Transverse colon (tissue), 4 donors: Measurements from ENCODE around the gene MBD3L3. TPM values are rescaled to one million over a fixed set of nuclear protein-coding genes. Genes with fewer than 3 reads are reported as not detected.
"Not testable (repeated sequence)": the region's sequence is repeated elsewhere in the genome, so short reads cannot be mapped to it uniquely, and the experiment has no call there.

Experiments used
- DNase-seq: peaks from one replicate; pipeline ENCODE4 v3.0.0-alpha.2; 2019
- H3K27ac ChIP-seq, 4 donors: fragments of 200-600 bp; sonication (generic); 2 replicates each; pipeline ENCODE4 v1.5.1; 2016 to 2018; ENCODE audit warnings: inconsistent platforms in 4 of 4
- H3K27me3 ChIP-seq: fragments of 200-600 bp; sonication (generic); 2 replicates; pipeline ENCODE4 v1.5.1; 2017; ENCODE audit warnings: inconsistent platforms
- H3K36me3 ChIP-seq, 4 donors: fragments of 200-600 bp; sonication (generic); 2 replicates each; pipeline ENCODE4 v1.5.1; 2017 to 2019; ENCODE audit warnings: inconsistent platforms in 4 of 4
- H3K4me1 ChIP-seq, 4 donors: fragments of 200-600 bp; sonication (generic); 2 replicates each; pipeline ENCODE4 v1.5.1; 2017 to 2020; ENCODE audit warnings: inconsistent platforms in 4 of 4
- H3K4me3 ChIP-seq, 4 donors: fragments of 200-600 bp; sonication (generic); 1 replicate in 1 of 4; 2 replicates in 3 of 4; pipeline versions ENCODE4 v1.5.1 to v1.6.1; 2017 to 2019; ENCODE audit warnings: inconsistent platforms in 4 of 4
- H3K9me3 ChIP-seq, 2 donors: fragments of 200-600 bp; sonication (generic); 2 replicates each; pipeline ENCODE4 v1.5.1; 2017 to 2019; ENCODE audit warnings: inconsistent platforms in 2 of 2
- EP300 ChIP-seq: sonication (generic); formaldehyde crosslinking; IDR thresholded peaks from one replicate; pipeline ENCODE4 v1.6.1; 2017; ENCODE audit warnings: antibody characterized with exemption, low read depth
- POLR2A ChIP-seq: fragments of 450-650 bp; IDR thresholded peaks from one replicate; pipeline ENCODE4 v1.6.1; 2016; ENCODE audit warnings: antibody characterized with exemption, mild to moderate bottlenecking, moderate library complexity
- POLR2AphosphoS5 ChIP-seq, 3 donors: sonication (generic); formaldehyde crosslinking; IDR thresholded peaks; one replicate each; pipeline ENCODE4 v1.6.1; 2016; ENCODE audit warnings: antibody characterized with exemption in 3 of 3
- whole genome bisulfite sequencing, 2 donors: methylation state at CpG; one replicate each; pipeline ENCODE4 v1.1.5; 2018; ENCODE audit warnings: low coverage in 1 of 2; 5-methylcytosine and 5-hydroxymethylcytosine counted together
- in situ Hi-C, 4 donors: fragments of 200-750 bp; cut with MboI; loops; one replicate each; pipeline versions ENCODE4 v1.15.0 to v1.15.1; 2017; ENCODE audit warnings: low sequenced_read_pairs in 3 of 4, low pct_ligation_motif_present in 1 of 4, low pct_unique_long_range_greater_than_20kb in 1 of 4
- intact Hi-C: fragments of 100-400 bp; cut with DNase I; formaldehyde crosslinking; loops from one replicate; pipeline ENCODE4 v1.15.1; 2023; ENCODE audit warnings: low total_unique reads
- total RNA-seq, 4 donors: library from RNA; depleted of rRNA; stranded (reverse); fragments of >200 nt; gene quantifications; one replicate each; pipeline ENCODE4 v1.1.0, GENCODE V29; 2016
- TF ChIP-seq, protein P1 (sequence below), 5 experiments: fragments of 200-600 bp in 3 of 5; fragments of 450-650 bp in 2 of 5; sonication (generic) in 3 of 5; IDR thresholded peaks; 1 replicate in 2 of 5; 2 replicates in 3 of 5; pipeline ENCODE4 v1.5.1; 2016 to 2017; ENCODE audit warnings: antibody characterized with exemption in 5 of 5, inconsistent platforms in 3 of 5, mild to moderate bottlenecking in 2 of 5, moderate library complexity in 1 of 5

Gene MBD3L3
- not detected for total RNA-seq

DNA sequence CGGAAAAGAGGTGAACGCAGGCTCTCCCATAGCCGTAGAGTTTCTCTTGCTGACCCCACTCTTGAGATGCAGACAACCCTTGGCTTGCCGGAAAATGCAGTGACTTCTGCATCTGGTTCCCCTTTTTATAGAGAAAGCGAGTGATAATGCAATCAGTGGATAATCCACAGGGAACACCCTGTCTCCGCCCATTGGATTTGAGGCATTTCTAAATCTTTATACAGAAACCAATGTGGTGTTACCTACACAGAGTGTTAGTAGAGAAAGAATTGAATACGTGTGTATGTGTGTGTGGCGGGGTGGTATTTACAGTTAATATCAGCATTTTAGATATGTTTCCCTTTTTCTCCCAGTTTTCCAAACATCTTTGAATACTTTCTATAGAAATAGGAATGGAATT lies at the start of gene MBD3L3:
Gene MBD3L3 (minus strand): TSS at position 101 of the 400 bp plus-strand sequence. CDS start 71 bp downstream, at position 30.
- H3K9me3 ChIP-seq, H3K4me1 ChIP-seq, in situ Hi-C loops, H3K36me3 ChIP-seq, H3K27me3 ChIP-seq, intact Hi-C loops, H3K27ac ChIP-seq, H3K4me3 ChIP-seq, DNase-seq: not testable (repeated sequence)
- no CpG with 5 or more reads among the region's 8 CpGs for WGBS, 2 donors

DNA sequence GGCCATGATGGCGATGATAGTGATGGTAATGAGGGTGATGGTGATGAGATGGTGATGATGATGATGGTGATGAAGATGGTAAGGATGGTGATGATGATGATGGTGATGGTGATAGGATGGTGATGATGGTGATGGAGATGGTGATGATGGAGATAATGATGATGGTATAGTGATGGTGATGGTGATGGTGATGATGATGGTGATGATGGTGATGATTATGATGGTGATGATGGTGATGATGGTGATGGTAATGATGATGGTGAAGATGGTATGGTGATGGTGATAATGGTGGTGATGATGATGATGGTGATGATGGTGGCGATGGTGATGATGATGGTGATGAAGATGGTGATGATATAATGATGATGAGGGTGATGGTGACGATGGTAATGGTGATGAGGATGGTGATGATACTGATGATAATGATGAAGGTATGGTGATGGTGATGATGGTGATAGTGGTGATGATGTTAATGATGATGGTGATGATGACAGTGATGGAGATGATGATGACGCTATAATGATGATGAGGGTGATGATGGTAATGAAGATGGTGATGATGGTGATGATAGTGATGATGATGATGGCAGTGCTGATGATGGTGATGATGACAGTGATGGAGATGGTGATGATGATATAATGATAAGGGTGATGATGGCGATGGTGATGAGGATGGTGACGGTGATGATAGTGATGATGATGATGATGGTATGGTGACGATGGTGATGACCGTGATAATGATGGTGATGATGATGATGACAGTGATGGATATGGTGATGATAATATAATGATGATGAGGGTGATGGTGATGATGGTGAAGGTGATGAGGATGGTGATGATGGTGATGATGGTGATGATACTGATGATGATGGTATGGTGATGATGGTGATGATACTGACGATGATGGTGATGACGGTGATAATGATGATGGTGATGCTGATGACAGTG lies 48.5 kb upstream of the MBD3L3 start:
- intact Hi-C loops (loop anchor here (2.0 kb wide), 1 partner anchor 232 kb away; no protein-coding TSS in a partner anchor), in situ Hi-C loops (loop anchor here in 2 of 4 donors (10.0 to 25.0 kb wide), 2 partner anchors 230 to 238 kb away; partner anchors contain the start of gene ARHGEF18 (in 2 of the 2))
- H3K4me3 ChIP-seq = no peak overlapping the region
- H3K27ac ChIP-seq = no peak overlapping the region
- H3K36me3 ChIP-seq = no peaks in the 10 kb centered on the region
- 78 to 83% methylated on average over 10 of the region's 10 CpGs for WGBS, 2 donors
- H3K4me1 ChIP-seq = peaks cover 0 to 3% (median 0%) of the 10 kb centered on the region in 4 donors
- H3K9me3 ChIP-seq = no peaks in the 10 kb centered on the region
- H3K27me3 ChIP-seq = no peaks in the 10 kb centered on the region
- no peak for DNase-seq
- TF ChIP-seq, protein P1, sequence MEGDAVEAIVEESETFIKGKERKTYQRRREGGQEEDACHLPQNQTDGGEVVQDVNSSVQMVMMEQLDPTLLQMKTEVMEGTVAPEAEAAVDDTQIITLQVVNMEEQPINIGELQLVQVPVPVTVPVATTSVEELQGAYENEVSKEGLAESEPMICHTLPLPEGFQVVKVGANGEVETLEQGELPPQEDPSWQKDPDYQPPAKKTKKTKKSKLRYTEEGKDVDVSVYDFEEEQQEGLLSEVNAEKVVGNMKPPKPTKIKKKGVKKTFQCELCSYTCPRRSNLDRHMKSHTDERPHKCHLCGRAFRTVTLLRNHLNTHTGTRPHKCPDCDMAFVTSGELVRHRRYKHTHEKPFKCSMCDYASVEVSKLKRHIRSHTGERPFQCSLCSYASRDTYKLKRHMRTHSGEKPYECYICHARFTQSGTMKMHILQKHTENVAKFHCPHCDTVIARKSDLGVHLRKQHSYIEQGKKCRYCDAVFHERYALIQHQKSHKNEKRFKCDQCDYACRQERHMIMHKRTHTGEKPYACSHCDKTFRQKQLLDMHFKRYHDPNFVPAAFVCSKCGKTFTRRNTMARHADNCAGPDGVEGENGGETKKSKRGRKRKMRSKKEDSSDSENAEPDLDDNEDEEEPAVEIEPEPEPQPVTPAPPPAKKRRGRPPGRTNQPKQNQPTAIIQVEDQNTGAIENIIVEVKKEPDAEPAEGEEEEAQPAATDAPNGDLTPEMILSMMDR (IDR thresholded peaks at IDR 0.05) = no peak
- TF ChIP-seq POLR2AphosphoS5 (IDR thresholded peaks at IDR 0.05) (no peak), POLR2A (no peak), EP300 (no peak)

DNA sequence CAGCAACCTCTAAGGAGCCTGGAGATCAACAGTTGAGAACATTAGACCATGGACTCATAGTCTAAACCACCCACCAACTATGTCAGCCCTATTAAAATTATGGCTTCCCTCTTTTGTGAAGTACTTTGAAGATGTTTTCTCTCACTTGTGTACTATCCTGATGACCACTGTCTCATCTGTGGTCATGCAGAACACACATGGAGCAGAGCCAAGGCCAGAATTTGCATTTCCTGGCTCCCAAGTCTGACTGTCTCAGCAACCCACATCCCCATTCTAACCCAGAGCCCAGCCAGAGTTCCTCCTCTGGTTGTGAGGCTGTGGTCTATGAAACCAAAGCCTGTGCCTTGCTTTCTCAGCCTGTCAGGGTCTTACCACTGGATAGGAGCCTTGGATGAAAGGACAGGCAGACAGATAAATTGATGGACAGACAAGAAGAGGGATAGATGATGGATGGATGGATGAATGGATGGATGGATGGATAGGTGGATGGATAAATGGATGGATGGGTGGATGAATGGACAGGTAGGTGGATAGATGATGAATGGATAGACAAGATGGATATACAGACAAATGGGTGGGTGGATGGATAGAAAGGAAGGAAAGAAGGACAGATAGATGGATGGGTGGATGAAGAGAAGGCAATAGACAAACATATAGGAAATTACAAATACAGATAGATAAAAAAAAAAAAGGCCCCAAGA lies 46.4 kb upstream of the MBD3L3 start:
- Histone ChIP-seq H3K4me1 (peaks cover 0 to 14% (median under 1%) of the 10 kb centered on the region in 4 donors), H3K4me3 (no peak overlapping the region), H3K27me3 (peaks cover 5% of the 10 kb centered on the region), H3K9me3 (no peaks in the 10 kb centered on the region), H3K27ac (no peak overlapping the region), H3K36me3 (no peaks in the 10 kb centered on the region)
- intact Hi-C loops (no loop called here), in situ Hi-C loops (loop anchor here (5.0 to 25.0 kb wide), 3 partner anchors 232 to 240 kb away; partner anchors contain the start of gene ARHGEF18 (in 2 of the 4))
- TF ChIP-seq POLR2A (no peak), EP300 (no peak), POLR2AphosphoS5 (IDR thresholded peaks at IDR 0.05) (no peak)
- TF ChIP-seq, protein P1 (IDR thresholded peaks at IDR 0.05) = no peak
- no peak for DNase-seq

DNA sequence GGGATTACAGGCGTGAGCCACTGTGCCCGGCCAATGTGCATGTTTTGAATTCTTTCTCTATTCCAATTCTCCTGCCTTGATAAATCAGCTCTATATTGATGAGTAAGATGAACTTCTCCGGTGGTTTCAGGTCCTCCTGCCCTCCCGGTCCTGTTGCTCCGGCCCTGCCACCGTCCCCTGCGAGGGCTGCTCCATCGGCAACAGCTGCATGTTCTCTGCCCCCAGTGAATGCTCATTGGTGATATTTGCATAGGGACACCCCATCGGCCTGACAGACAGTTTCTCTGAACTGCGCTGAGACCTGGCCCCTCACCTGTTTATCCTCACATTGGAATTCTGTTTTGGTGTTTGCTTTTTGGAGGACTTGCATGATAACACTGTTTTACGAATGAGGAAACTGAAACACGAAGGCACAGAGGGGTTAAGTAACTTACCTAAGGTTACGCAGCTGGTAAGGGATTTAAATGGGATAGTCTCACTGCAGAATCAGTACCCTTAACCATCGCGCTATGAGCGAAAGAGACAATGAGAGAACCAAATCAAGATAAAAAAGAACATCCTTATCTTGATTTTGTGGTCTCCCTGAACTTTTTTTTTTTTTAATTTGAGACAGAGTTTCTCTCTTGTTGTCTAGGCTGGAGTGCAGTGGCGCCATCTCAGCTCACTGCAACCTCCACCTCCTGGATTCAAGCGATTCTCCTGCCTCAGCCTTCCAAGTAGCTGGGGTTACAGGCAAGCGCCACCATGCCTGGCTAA lies 43.2 kb upstream of the MBD3L3 start:
- no peak overlapping the region for H3K27ac ChIP-seq
- WGBS, 2 donors = 49 to 50% methylated on average over 12 to 19 of the region's 19 CpGs
- in situ Hi-C loops = loop anchor here (5.0 to 25.0 kb wide), 3 partner anchors 236 to 243 kb away; partner anchors contain the start of gene ARHGEF18 (in 2 of the 4)

More for the DNA sequence above, 43.2 kb upstream of the MBD3L3 start:
- Histone ChIP-seq H3K4me1 (peaks cover 0 to 23% (median 7%) of the 10 kb centered on the region in 4 donors), H3K27me3 (peaks cover 5% of the 10 kb centered on the region), H3K4me3 (no peak overlapping the region), H3K9me3 (peaks cover 0 to 4% of the 10 kb centered on the region in 2 donors), H3K36me3 (no peaks in the 10 kb centered on the region)
- no peak for TF ChIP-seq POLR2AphosphoS5 (IDR thresholded peaks at IDR 0.05)
- TF ChIP-seq EP300 = no peak
- no peak for TF ChIP-seq POLR2A
- TF ChIP-seq, protein P1 (IDR thresholded peaks at IDR 0.05) = no peak
- DNase-seq = no peak
- intact Hi-C loops = no loop called here
